GM18526 (cell line): ENCODE results near the gene ROR2.

Source experiments
- POLR2A ChIP-seq: IDR thresholded peaks from 3 replicates; pipeline ENCODE4 v1.6.1; 2011; ENCODE audit not compliant: insufficient read length; ENCODE audit errors: extremely low read depth

The ROR2 gene

GRCh38 chr9:91949946-91950664 lies at the start of gene ROR2:
TSS of gene ROR2 (minus strand) at chr9:91950228.
- TF ChIP-seq POLR2A, result no peak

GRCh38 chr9:91995000-91995655 lies 45.1 kb upstream of the ROR2 start:
- TF ChIP-seq POLR2A, result no peak

- no peak for TF ChIP-seq POLR2A
Observed at GRCh38 chr9:91994422-91994821, 44.4 kb upstream of the ROR2 start.

- no peak for TF ChIP-seq POLR2A
Observed at GRCh38 chr9:91992461-91993041, 42.5 kb upstream of the ROR2 start.

GRCh38 chr9:91991721-91992341 lies 41.8 kb upstream of the ROR2 start:
- no peak for TF ChIP-seq POLR2A

GRCh38 chr9:91986248-91986647 lies 36.2 kb upstream of the ROR2 start:
- no peak for TF ChIP-seq POLR2A

- no peak for TF ChIP-seq POLR2A
Observed at GRCh38 chr9:91985692-91986091, 35.7 kb upstream of the ROR2 start.

GRCh38 chr9:91978740-91979414 lies 28.8 kb upstream of the ROR2 start:
- no peak for TF ChIP-seq POLR2A

- TF ChIP-seq POLR2A, result no peak
Observed at GRCh38 chr9:91972711-91973110, 22.7 kb upstream of the ROR2 start.

- no peak for TF ChIP-seq POLR2A
Observed at GRCh38 chr9:91972076-91972626, 22.1 kb upstream of the ROR2 start.

GRCh38 chr9:91967259-91967658 lies 17.2 kb upstream of the ROR2 start:
- no peak for TF ChIP-seq POLR2A

- no peak for TF ChIP-seq POLR2A
Observed at GRCh38 chr9:91966503-91966902, 16.5 kb upstream of the ROR2 start.

- no peak for TF ChIP-seq POLR2A
Observed at GRCh38 chr9:91963711-91964240, 13.7 kb upstream of the ROR2 start.

GRCh38 chr9:91960367-91960766 lies 10.3 kb upstream of the ROR2 start:
- TF ChIP-seq POLR2A, result no peak

- no peak for TF ChIP-seq POLR2A
Observed at GRCh38 chr9:91958174-91958573, 8.1 kb upstream of the ROR2 start.
